ENCODE data around the gene SLC24A4. TPM values are rescaled to one million over a fixed set of nuclear protein-coding genes. Genes with fewer than 3 reads are reported as not detected.

Gene SLC24A4
- total and polyA plus RNA-seq, 2 of the 4 experiments (the other 2 are of a cell fraction), result not detected

- TF ChIP-seq MAFK (IDR thresholded peaks at IDR 0.05; ENCODE audit: low read depth, low read length) (no peak), RAD21 (IDR thresholded peaks at IDR 0.05; ENCODE audit: low read length) (no peak)
Measured at GRCh38 chr14:92489394-92490238, 166.7 kb downstream of the SLC24A4 start (continued).

GRCh38 chr14:92490239-92490959, 167.4 kb downstream of the SLC24A4 start:
- H3K4me3 ChIP-seq (ENCODE audit: insufficient read depth, low read depth, low read length), result no peak overlapping the region
- H4K8ac ChIP-seq (ENCODE audit: low read depth in 2 of 2, low read length in 2 of 2), result peak overlapping the region in 1 of 2 experiments; percentile 81; a peak in 3 of 4 replicates
- dilution Hi-C loops (cut with HindIII; ENCODE audit: low sequenced_read_pairs, unreplicated experiment), result no loop called here
- ATAC-seq (ENCODE audit: low read depth) (peak; percentile 60), DNase-seq (peak; percentile 23)
- H3K36me3 ChIP-seq (ENCODE audit: control insufficient read depth, insufficient read depth, low read length), result no peaks in the 10 kb centered on the region
- no peak overlapping the region for H3K9ac ChIP-seq (ENCODE audit: low read depth, low read length)
- H2BK5ac ChIP-seq (ENCODE audit: low read depth, low read length, poor library complexity, severe bottlenecking), result peak overlapping the region; percentile 1
- intact Hi-C loops (cut with micrococcal nuclease), result no loop called here
- H3K18ac ChIP-seq (ENCODE audit: low read depth, low read length), result no peak overlapping the region; the same call in 1 of the 2 replicates
- H2BK20ac ChIP-seq (ENCODE audit: low read depth, low read length), result peak overlapping the region; percentile 49; the same call in 1 of the 2 replicates
- H3K4ac ChIP-seq (ENCODE audit: low read depth, low read length), result peak overlapping the region; percentile 68; the same call in 1 of the 2 replicates
- H3K27me3 ChIP-seq (ENCODE audit: control insufficient read depth, insufficient read depth, low read length), result no peaks in the 10 kb centered on the region
- ChIA-PET POLR2A (ENCODE audit: unreplicated experiment) (no interaction called here), CTCF (interaction anchor here (0.8 kb wide), 1 partner anchor 31 kb away, joined by 3 read pairs; no protein-coding TSS in a partner anchor)
- H3K9me3 ChIP-seq (ENCODE audit: control insufficient read depth, insufficient read depth, low read length), result no peaks in the 10 kb centered on the region
- peak overlapping the region; percentile 73 for H2BK120ac ChIP-seq (ENCODE audit: low read depth, low read length)
- peaks cover 17% of the 10 kb centered on the region for H3K4me1 ChIP-seq (ENCODE audit: control insufficient read depth, insufficient read depth, low read length)
- H2AK5ac ChIP-seq (ENCODE audit: low read depth, low read length), result peak overlapping the region; percentile 60; the same call in 1 of the 2 replicates
- no peaks in the 10 kb centered on the region for H3K79me1 ChIP-seq (ENCODE audit: low read depth in 1 of 2, low read length in 2 of 2)
- no peaks in the 10 kb centered on the region for H4K20me1 ChIP-seq (ENCODE audit: insufficient read depth, low read length)
- peak overlapping the region; percentile 27 for H4K5ac ChIP-seq (ENCODE audit: low read depth, low read length)
- peak overlapping the region; percentile 64; the same call in 1 of the 2 replicates for H3K23ac ChIP-seq (ENCODE audit: low read depth, low read length)
- H4K91ac ChIP-seq (ENCODE audit: insufficient read depth, low read depth, low read length), result peak overlapping the region; percentile 62
- H2BK15ac ChIP-seq (ENCODE audit: low read depth, low read length), result peak overlapping the region; percentile 15; the same call in 1 of the 3 replicates
- BruUV-seq (replicated peaks), result no TSS peak
- WGBS, 2 experiments (ENCODE audit: extremely low coverage in 2 of 2, insufficient read length in 1 of 2), result 80% methylated on average over 7 of the region's 17 CpGs; no CpG with 5 or more reads in 1 of the 2 experiments
- in situ Hi-C loops (cut with MboI; ENCODE audit: low sequenced_read_pairs), result no loop called here
- peaks cover 15% of the 10 kb centered on the region for H3K9me1 ChIP-seq (ENCODE audit: insufficient read depth, low read length)
- H3K27ac ChIP-seq (ENCODE audit: insufficient read depth, low read length), result no peak overlapping the region
- peak overlapping the region; percentile 62 for H2AK9ac ChIP-seq (replicated peaks; ENCODE audit: low read depth, low read length, poor library complexity)
- TF ChIP-seq MAFK (IDR thresholded peaks at IDR 0.05; ENCODE audit: low read depth, low read length), result no peak
- TF ChIP-seq POLR2A (IDR thresholded peaks at IDR 0.05; ENCODE audit: low read depth, low read length), result no peak
- TF ChIP-seq ELK1 (IDR thresholded peaks at IDR 0.05; ENCODE audit: borderline replicate concordance, low read depth, low read length), result no peak
- H3K4me2 ChIP-seq (ENCODE audit: low read depth, low read length), result no peak overlapping the region
- H3K56ac ChIP-seq (ENCODE audit: extremely low read depth, insufficient read depth, low read length), result no peak overlapping the region
- peak overlapping the region; percentile 84 for H2AFZ ChIP-seq (replicated peaks; ENCODE audit: low read length, poor library complexity)
- H3K14ac ChIP-seq (replicated peaks; ENCODE audit: low read depth, low read length), result peak overlapping the region; percentile 78

All from IMR-90 (cell line).